SK-N-SH treated with all-trans-retinoic acid at 6 μM for 48 hours (cell line): ENCODE data around the gene MIEF2.

Experiments
- OSR1 ChIP-seq: fragments of 250-450 bp; sonication (Bioruptor Pico); IDR thresholded peaks from 2 replicates; pipeline ENCODE4 v1.8.0; 2022; ENCODE audit warnings: moderate library complexity, mild to moderate bottlenecking, inconsistent platforms
- SNAI2 ChIP-seq: fragments of 250-450 bp; sonication (Bioruptor Pico); IDR thresholded peaks from 2 replicates; pipeline ENCODE4 v1.5.0; 2020; ENCODE audit warnings: mild to moderate bottlenecking, moderate library complexity
- TF ChIP-seq, protein P1 (sequence below): fragments of 250-450 bp; sonication (Bioruptor Pico); IDR thresholded peaks from 2 replicates; pipeline ENCODE4 v1.8.0; 2021; ENCODE audit warnings: low read depth, mild to moderate bottlenecking, moderate library complexity, borderline replicate concordance
- TF ChIP-seq, protein P2 (sequence below): fragments of 250-450 bp; sonication (Bioruptor Pico); IDR thresholded peaks from 2 replicates; pipeline ENCODE4 v1.8.0; 2020; ENCODE audit warnings: mild to moderate bottlenecking, moderate library complexity, borderline replicate concordance

DNA sequence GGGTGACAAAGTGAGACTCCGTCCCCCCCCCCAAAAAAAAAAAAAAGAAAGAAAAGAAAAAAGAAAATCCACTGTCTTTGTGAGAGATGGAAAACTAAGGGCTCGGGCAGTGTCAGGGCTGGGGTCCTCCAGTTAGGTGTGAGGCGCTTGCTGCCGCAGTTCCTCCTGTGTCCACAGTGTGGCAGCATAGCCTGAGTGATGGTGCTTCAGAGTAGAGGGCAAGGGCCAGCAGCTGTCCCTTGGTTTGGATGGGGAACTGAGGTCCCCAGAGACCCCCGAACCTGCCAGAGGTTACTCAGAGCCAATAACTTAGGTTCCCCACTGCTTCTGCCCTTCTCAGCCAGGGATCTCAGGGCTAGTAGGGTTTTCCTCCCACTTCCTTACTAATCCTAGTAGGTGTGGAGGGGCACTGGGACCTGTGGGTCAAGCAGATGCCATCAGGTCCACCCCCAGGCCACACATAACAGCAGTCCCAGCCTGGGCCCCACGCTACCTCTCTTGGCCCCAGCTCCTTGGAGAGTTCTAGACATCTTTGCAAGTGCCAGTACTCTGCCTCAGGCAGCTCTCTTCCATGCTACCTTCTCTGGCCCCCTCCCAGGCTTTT is 42.9 kb upstream of the MIEF2 start:
- TF ChIP-seq, protein P1, sequence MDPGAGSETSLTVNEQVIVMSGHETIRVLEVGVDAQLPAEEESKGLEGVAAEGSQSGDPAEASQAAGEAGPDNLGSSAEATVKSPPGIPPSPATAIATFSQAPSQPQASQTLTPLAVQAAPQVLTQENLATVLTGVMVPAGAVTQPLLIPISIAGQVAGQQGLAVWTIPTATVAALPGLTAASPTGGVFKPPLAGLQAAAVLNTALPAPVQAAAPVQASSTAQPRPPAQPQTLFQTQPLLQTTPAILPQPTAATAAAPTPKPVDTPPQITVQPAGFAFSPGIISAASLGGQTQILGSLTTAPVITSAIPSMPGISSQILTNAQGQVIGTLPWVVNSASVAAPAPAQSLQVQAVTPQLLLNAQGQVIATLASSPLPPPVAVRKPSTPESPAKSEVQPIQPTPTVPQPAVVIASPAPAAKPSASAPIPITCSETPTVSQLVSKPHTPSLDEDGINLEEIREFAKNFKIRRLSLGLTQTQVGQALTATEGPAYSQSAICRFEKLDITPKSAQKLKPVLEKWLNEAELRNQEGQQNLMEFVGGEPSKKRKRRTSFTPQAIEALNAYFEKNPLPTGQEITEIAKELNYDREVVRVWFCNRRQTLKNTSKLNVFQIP (CRISPR knock-in tag): no peak
- TF ChIP-seq SNAI2 (no peak), OSR1 (no peak)
- TF ChIP-seq, protein P2, sequence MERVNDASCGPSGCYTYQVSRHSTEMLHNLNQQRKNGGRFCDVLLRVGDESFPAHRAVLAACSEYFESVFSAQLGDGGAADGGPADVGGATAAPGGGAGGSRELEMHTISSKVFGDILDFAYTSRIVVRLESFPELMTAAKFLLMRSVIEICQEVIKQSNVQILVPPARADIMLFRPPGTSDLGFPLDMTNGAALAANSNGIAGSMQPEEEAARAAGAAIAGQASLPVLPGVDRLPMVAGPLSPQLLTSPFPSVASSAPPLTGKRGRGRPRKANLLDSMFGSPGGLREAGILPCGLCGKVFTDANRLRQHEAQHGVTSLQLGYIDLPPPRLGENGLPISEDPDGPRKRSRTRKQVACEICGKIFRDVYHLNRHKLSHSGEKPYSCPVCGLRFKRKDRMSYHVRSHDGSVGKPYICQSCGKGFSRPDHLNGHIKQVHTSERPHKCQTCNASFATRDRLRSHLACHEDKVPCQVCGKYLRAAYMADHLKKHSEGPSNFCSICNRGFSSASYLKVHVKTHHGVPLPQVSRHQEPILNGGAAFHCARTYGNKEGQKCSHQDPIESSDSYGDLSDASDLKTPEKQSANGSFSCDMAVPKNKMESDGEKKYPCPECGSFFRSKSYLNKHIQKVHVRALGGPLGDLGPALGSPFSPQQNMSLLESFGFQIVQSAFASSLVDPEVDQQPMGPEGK (CRISPR knock-in tag): no peak
